Sigmoid colon (tissue), 7 donors: Measurements from ENCODE around the gene TMEM87A. TPM values are rescaled to one million over a fixed set of nuclear protein-coding genes. Genes with fewer than 3 reads are reported as not detected.

Experiments used
- DNase-seq: peaks from one replicate; pipeline ENCODE4 v3.0.0-alpha.2; 2019
- H3K27ac ChIP-seq, 4 donors: fragments of 200-600 bp; sonication (generic); one replicate each; pipeline ENCODE4 v1.5.1; 2016 to 2019; ENCODE audit warnings: mild to moderate bottlenecking in 1 of 4
- H3K27me3 ChIP-seq, 3 donors: fragments of 200-600 bp; sonication (generic); one replicate each; pipeline ENCODE4 v1.5.1; 2019; ENCODE audit warnings: mild to moderate bottlenecking in 1 of 3
- H3K36me3 ChIP-seq, 4 donors: fragments of 200-600 bp; sonication (generic); one replicate each; pipeline ENCODE4 v1.5.1; 2016 to 2019
- H3K4me1 ChIP-seq, 4 donors: fragments of 200-600 bp; sonication (generic); one replicate each; pipeline ENCODE4 v1.5.1; 2017 to 2019
- H3K4me3 ChIP-seq, 4 donors: fragments of 200-600 bp; sonication (generic); one replicate each; pipeline ENCODE4 v1.5.1; 2017 to 2019; ENCODE audit warnings: mild to moderate bottlenecking in 2 of 4, moderate library complexity in 1 of 4
- H3K9me3 ChIP-seq, 4 donors: fragments of 200-600 bp in 3 of 4; sonication (generic) in 3 of 4; one replicate each; pipeline versions ENCODE4 v1.5.1 to v1.6.1; 2013 to 2019
- EP300 ChIP-seq, 4 donors: sonication (generic); formaldehyde crosslinking; IDR thresholded peaks; one replicate each; pipeline ENCODE4 v1.6.1; 2017; ENCODE audit warnings: antibody characterized with exemption in 4 of 4
- POLR2A ChIP-seq, 2 donors: fragments of 450-650 bp; IDR thresholded peaks; one replicate each; pipeline ENCODE4 v1.6.1; 2016; ENCODE audit warnings: antibody characterized with exemption in 2 of 2, mild to moderate bottlenecking in 2 of 2, moderate library complexity in 2 of 2
- POLR2AphosphoS5 ChIP-seq, 4 donors: sonication (generic); formaldehyde crosslinking; IDR thresholded peaks; one replicate each; pipeline ENCODE4 v1.6.1; 2017; ENCODE audit warnings: antibody characterized with exemption in 4 of 4
- WGBS, 2 donors: extraction: QIAGEN DNeasy Blood & Tissue Kit; methylation state at CpG; one replicate each; pipeline ENCODE4 v1.1.7; 2013; 5-methylcytosine and 5-hydroxymethylcytosine counted together
- intact Hi-C: fragments of 100-400 bp; cut with DNase I; formaldehyde crosslinking; loops from one replicate; pipeline ENCODE4 v1.15.1; 2023
- polyA plus RNA-seq, 3 donors: library from polyadenylated mRNA; stranded (reverse); fragments of 200-250 nt; gene quantifications; one replicate each; pipeline ENCODE4 v1.2.3, GENCODE V29; 2013
- total RNA-seq, 4 donors: library from RNA; depleted of rRNA; stranded (reverse); fragments of >200 nt; gene quantifications; one replicate each; pipeline ENCODE4 v1.1.0, GENCODE V29; 2016
- TF ChIP-seq, protein P1 (sequence below), 4 experiments: fragments of 450-650 bp in 3 of 4; fragments of 200-600 bp in 1 of 4; IDR thresholded peaks; one replicate each; pipeline ENCODE4 v1.5.1; 2016 to 2019; ENCODE audit warnings: antibody characterized with exemption in 4 of 4, mild to moderate bottlenecking in 3 of 4, moderate library complexity in 2 of 4
- donor health status: healthy with polysubstance abuse.
- donor health status: Bipolar disorder and iron deficiency.
- donor health status: healthy.

The TMEM87A gene
- total and polyA plus RNA-seq, 7 donors: 9.6 to 45.3 (median 41.0) TPM

- no peak overlapping the region for H3K4me3 ChIP-seq
- H3K27ac ChIP-seq: no peak overlapping the region
- no peaks in the 10 kb centered on the region for H3K4me1 ChIP-seq
- TF ChIP-seq POLR2A (IDR thresholded peaks at IDR 0.05): no peak
- TF ChIP-seq, protein P1, sequence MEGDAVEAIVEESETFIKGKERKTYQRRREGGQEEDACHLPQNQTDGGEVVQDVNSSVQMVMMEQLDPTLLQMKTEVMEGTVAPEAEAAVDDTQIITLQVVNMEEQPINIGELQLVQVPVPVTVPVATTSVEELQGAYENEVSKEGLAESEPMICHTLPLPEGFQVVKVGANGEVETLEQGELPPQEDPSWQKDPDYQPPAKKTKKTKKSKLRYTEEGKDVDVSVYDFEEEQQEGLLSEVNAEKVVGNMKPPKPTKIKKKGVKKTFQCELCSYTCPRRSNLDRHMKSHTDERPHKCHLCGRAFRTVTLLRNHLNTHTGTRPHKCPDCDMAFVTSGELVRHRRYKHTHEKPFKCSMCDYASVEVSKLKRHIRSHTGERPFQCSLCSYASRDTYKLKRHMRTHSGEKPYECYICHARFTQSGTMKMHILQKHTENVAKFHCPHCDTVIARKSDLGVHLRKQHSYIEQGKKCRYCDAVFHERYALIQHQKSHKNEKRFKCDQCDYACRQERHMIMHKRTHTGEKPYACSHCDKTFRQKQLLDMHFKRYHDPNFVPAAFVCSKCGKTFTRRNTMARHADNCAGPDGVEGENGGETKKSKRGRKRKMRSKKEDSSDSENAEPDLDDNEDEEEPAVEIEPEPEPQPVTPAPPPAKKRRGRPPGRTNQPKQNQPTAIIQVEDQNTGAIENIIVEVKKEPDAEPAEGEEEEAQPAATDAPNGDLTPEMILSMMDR (IDR thresholded peaks at IDR 0.05): no peak
- TF ChIP-seq EP300 (IDR thresholded peaks at IDR 0.05): no peak
- no peak for TF ChIP-seq POLR2AphosphoS5 (IDR thresholded peaks at IDR 0.05)
- no peak for DNase-seq
- no peaks in the 10 kb centered on the region for H3K9me3 ChIP-seq
- 96% methylated on average over 6 of the region's 6 CpGs for WGBS, 2 donors
- intact Hi-C loops: no loop called here
- H3K36me3 ChIP-seq: peaks cover 19 to 98% (median 64%) of the 10 kb centered on the region in 4 donors
- H3K27me3 ChIP-seq: no peaks in the 10 kb centered on the region
Measured at GRCh38 chr15:42182961-42183360, 90.3 kb downstream of the TMEM87A start.

DNA sequence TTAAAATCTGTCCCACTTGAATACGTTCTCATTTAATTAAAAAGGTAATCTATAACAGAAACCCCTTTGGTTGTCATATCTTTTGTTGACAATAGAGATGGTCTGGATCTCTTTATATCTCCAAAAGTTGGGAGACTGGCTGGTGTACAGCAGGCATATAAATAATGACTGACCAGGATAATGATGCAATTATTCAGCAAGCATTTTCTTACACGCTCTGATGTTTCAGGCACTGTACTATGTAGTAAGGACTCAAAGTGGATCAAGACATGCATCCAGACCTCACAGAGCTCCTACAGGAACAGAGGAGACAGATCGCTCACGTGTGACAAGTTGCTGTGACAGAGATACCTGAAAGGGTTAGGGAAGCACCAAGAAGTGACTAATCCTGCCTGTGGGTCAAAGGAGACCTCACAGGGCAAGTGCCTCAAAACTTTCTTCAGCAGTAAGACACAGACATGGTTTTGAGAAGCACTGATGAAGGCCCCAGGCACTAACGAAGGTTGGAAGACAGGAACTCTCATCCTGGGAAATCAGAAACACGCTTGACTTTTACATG lies 90.8 kb downstream of the TMEM87A start:
- intact Hi-C loops: no loop called here
- Histone ChIP-seq H3K27me3 (no peaks in the 10 kb centered on the region), H3K4me3 (no peak overlapping the region), H3K36me3 (peaks cover 22 to 98% (median 63%) of the 10 kb centered on the region in 4 donors), H3K9me3 (no peaks in the 10 kb centered on the region), H3K4me1 (no peaks in the 10 kb centered on the region), H3K27ac (no peak overlapping the region)
- no peak for DNase-seq
- TF ChIP-seq EP300 (IDR thresholded peaks at IDR 0.05): no peak
- TF ChIP-seq POLR2AphosphoS5 (IDR thresholded peaks at IDR 0.05): no peak
- no peak for TF ChIP-seq POLR2A (IDR thresholded peaks at IDR 0.05)
- 94 to 95% methylated on average over 6 of the region's 6 CpGs for WGBS, 2 donors

DNA sequence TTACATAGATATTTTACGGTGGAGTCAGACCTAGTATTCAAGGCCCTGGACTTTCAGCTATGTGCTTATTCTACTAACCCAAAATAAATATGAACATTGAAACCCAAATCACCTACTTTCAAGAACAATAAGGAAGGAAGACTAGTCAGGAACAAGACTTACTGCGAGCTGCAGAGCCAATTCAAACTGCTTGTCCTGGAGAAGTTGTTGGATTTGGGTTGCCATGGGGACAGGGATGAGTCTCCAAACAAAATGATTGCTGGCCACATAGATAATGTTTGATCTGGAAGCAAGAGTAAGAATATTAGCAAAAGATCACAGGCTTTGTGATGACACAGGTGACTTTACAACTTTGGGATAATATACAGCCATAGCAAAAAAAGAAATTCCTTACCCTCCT lies 95.2 kb downstream of the TMEM87A start:
- intact Hi-C loops: no loop called here
- Histone ChIP-seq H3K36me3 (peaks cover 16 to 98% (median 60%) of the 10 kb centered on the region in 4 donors), H3K27ac (no peak overlapping the region), H3K27me3 (no peaks in the 10 kb centered on the region), H3K4me1 (no peaks in the 10 kb centered on the region), H3K4me3 (no peak overlapping the region), H3K9me3 (no peaks in the 10 kb centered on the region)
- TF ChIP-seq, protein P1 (IDR thresholded peaks at IDR 0.05): no peak
- TF ChIP-seq POLR2A (IDR thresholded peaks at IDR 0.05) (no peak), EP300 (IDR thresholded peaks at IDR 0.05) (no peak), POLR2AphosphoS5 (IDR thresholded peaks at IDR 0.05) (no peak)
- 33 to 69% methylated on average over 2 of the region's 2 CpGs for WGBS, 2 donors
- no peak for DNase-seq

DNA sequence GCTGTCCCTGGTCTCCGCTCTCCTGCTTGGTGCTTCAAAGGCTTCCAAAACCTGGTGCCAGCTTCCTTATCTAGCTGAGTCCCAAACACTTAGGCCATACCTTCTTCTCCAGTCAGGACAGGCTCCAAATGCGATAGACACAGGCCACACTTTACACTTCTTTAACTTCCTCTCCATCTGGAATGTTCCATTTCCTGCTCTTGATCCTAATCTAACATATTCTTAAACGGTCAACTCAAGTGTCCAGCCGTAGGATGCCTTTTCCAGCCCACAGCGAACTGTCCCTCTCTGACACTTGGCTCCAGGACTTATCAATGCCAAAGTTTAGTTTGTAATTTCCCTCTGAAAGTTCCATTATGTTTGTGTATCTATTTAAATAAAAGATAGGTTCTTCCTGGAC lies 97.6 kb downstream of the TMEM87A start:
- no peak overlapping the region for H3K27ac ChIP-seq
- TF ChIP-seq, protein P1 (IDR thresholded peaks at IDR 0.05): no peak
- no peak for TF ChIP-seq POLR2A (IDR thresholded peaks at IDR 0.05)
- no peak for TF ChIP-seq POLR2AphosphoS5 (IDR thresholded peaks at IDR 0.05)
- no peak for TF ChIP-seq EP300 (IDR thresholded peaks at IDR 0.05)
- no peaks in the 10 kb centered on the region for H3K27me3 ChIP-seq
- no peaks in the 10 kb centered on the region for H3K4me1 ChIP-seq
- H3K9me3 ChIP-seq: no peaks in the 10 kb centered on the region
- 83 to 93% methylated on average over 5 of the region's 5 CpGs for WGBS, 2 donors
- DNase-seq: no peak
- intact Hi-C loops: no loop called here
- no peak overlapping the region for H3K4me3 ChIP-seq
- H3K36me3 ChIP-seq: peaks cover 31 to 97% (median 71%) of the 10 kb centered on the region in 4 donors

DNA sequence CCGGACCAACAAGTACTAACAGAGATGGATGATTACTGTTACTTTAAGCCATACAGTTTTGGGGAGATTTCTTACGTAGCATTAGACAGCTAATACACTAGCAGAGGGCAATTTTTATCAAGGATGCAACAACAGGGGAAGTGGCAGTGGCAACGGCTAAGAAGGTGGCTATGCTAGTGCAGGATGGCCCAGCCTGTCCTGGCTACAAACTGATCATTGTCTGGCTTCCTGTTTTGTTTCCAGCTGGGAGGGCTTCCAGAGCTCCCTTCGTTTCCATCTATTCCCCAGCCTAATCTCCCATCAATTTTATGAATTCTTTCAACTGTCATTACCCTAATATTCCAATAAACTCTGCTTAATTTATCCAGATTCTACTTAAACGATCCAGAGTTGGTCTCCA lies 100.8 kb downstream of the TMEM87A start:
- no peak for DNase-seq
- H3K27ac ChIP-seq: no peak overlapping the region
- 93 to 94% methylated on average over 5 of the region's 5 CpGs for WGBS, 2 donors
- H3K4me3 ChIP-seq: no peak overlapping the region
- H3K4me1 ChIP-seq: no peaks in the 10 kb centered on the region
- peaks cover 30 to 99% (median 61%) of the 10 kb centered on the region in 4 donors for H3K36me3 ChIP-seq
- intact Hi-C loops: no loop called here
- no peaks in the 10 kb centered on the region for H3K9me3 ChIP-seq
- TF ChIP-seq, protein P1 (IDR thresholded peaks at IDR 0.05): no peak
- TF ChIP-seq EP300 (IDR thresholded peaks at IDR 0.05): no peak
- TF ChIP-seq POLR2AphosphoS5 (IDR thresholded peaks at IDR 0.05): no peak
- TF ChIP-seq POLR2A (IDR thresholded peaks at IDR 0.05): no peak
- H3K27me3 ChIP-seq: no peaks in the 10 kb centered on the region
